CD4-positive, alpha-beta memory T cell (primary cell): Measurements from ENCODE around the gene NKD1. TPM values are rescaled to one million over a fixed set of nuclear protein-coding genes. Genes with fewer than 3 reads are reported as not detected.

ENCODE experiments used
- CTCF ChIA-PET: fragments of 350-600 bp; sonication (Branson Sonifier 250); formaldehyde crosslinking; loops from one replicate; lab custom pipeline; 2021; ENCODE audit warnings: inconsistent platforms; ENCODE audit not compliant: partially characterized antibody; lab: Charles Lee
- POLR2A ChIA-PET: fragments of 350-600 bp; sonication (Branson Sonifier 250); formaldehyde crosslinking; loops from one replicate; lab custom pipeline; 2021; ENCODE audit not compliant: partially characterized antibody; lab: Charles Lee
- DNase-seq, 5 donors: peaks; one replicate each; pipeline versions ENCODE4 v3.0.0 to v3.0.0-alpha.2; 2020 to 2022; ENCODE audit warnings: mixed read lengths in 1 of 5
- H3K27ac ChIP-seq: one replicate; pipeline ENCODE4 v1.7.0; 2013; ENCODE audit warnings: low read depth, low read length
- H3K27me3 ChIP-seq: 2 replicates; pipeline ENCODE4 v1.7.0; 2013; ENCODE audit warnings: mild to moderate bottlenecking, low read length, moderate library complexity; ENCODE audit not compliant: insufficient read depth
- H3K36me3 ChIP-seq: 2 replicates; pipeline ENCODE4 v1.7.0; 2013; ENCODE audit warnings: mild to moderate bottlenecking, low read length, moderate library complexity; ENCODE audit not compliant: insufficient read depth
- H3K4me1 ChIP-seq: 2 replicates; pipeline ENCODE4 v1.7.0; 2013; ENCODE audit warnings: mild to moderate bottlenecking, low read length, moderate library complexity; ENCODE audit not compliant: insufficient read depth
- H3K4me3 ChIP-seq, 2 donors: one replicate each; pipeline ENCODE4 v1.7.0; 2013; ENCODE audit warnings: low read length in 2 of 2, mild to moderate bottlenecking in 1 of 2
- H3K9me3 ChIP-seq, 2 donors: one replicate each; pipeline ENCODE4 v1.7.0; 2013; ENCODE audit warnings: low read length in 2 of 2, control low read depth in 1 of 2; ENCODE audit not compliant: control insufficient read depth in 1 of 2
- H3K27ac Mint-ChIP-seq, 7 donors: one replicate each; pipeline ENCODE4 v1.8.0; 2020 to 2021; ENCODE audit warnings: mixed read lengths in 7 of 7, mild to moderate bottlenecking in 6 of 7, inconsistent platforms in 3 of 7, moderate library complexity in 3 of 7
- H3K27me3 Mint-ChIP-seq, 2 donors: one replicate each; pipeline ENCODE4 v1.8.0; 2020 to 2021; ENCODE audit warnings: mixed read lengths in 2 of 2
- H3K36me3 Mint-ChIP-seq, 2 donors: one replicate each; pipeline ENCODE4 v1.8.0; 2020 to 2021; ENCODE audit warnings: mixed read lengths in 2 of 2, inconsistent platforms in 1 of 2, mild to moderate bottlenecking in 1 of 2
- H3K4me1 Mint-ChIP-seq, 4 donors: one replicate each; pipeline ENCODE4 v1.8.0; 2020 to 2021; ENCODE audit warnings: mixed read lengths in 4 of 4, mild to moderate bottlenecking in 1 of 4
- H3K4me3 Mint-ChIP-seq, 8 donors: one replicate each; pipeline ENCODE4 v1.8.0; 2020 to 2021; ENCODE audit warnings: mixed read lengths in 8 of 8, mild to moderate bottlenecking in 7 of 8, moderate library complexity in 6 of 8, inconsistent platforms in 3 of 8
- H3K9me3 Mint-ChIP-seq, 8 donors: one replicate each; pipeline ENCODE4 v1.8.0; 2020 to 2021; ENCODE audit warnings: mixed read lengths in 8 of 8, mild to moderate bottlenecking in 5 of 8, inconsistent platforms in 3 of 8, moderate library complexity in 1 of 8
- intact Hi-C: fragments of 100-400 bp; cut with micrococcal nuclease; formaldehyde crosslinking; loops from one replicate; pipeline ENCODE4 v1.15.1; 2023
- polyA plus RNA-seq, 2 donors: library from polyadenylated mRNA; unstranded; fragments of 300-500 nt; fragmentation: Illumina TruSeq; gene quantifications; one replicate each; pipeline ENCODE4 v1.2.3, GENCODE V29; 2021
- total RNA-seq, 2 experiments: library from RNA; stranded (reverse); gene quantifications; one replicate each; pipeline ENCODE4 v1.2.3, GENCODE V29; 2021

The NKD1 gene
- total and polyA plus RNA-seq, 4 experiments from 2014 or later, result 0.48 to 4.6 (median 3.8) TPM; not detected in 1

GRCh38 chr16:50550866-50551641, 2.9 kb downstream of the NKD1 start:
- CTCF ChIA-PET, result interaction anchor here (1.7 kb wide), 1 partner anchor 255 kb away, joined by 6 read pairs; no protein-coding TSS in a partner anchor
- H3K4me3 Mint-ChIP-seq, result peak overlapping the region in 1 of 8 donors; percentile 43
- H3K4me1 Mint-ChIP-seq, result peaks cover 12 to 39% (median 23%) of the 10 kb centered on the region in 4 donors
- peaks cover 0 to 3% (median 0%) of the 10 kb centered on the region in 8 donors for H3K9me3 Mint-ChIP-seq
- Histone ChIP-seq H3K27ac (no peak overlapping the region), H3K4me1 (peaks cover 27% of the 10 kb centered on the region), H3K36me3 (no peaks in the 10 kb centered on the region), H3K4me3 (no peak overlapping the region), H3K27me3 (no peaks in the 10 kb centered on the region), H3K9me3 (no peaks in the 10 kb centered on the region)
- peak overlapping the region in 2 of 7 donors; percentile 24 to 80 for H3K27ac Mint-ChIP-seq
- H3K27me3 Mint-ChIP-seq, result no peaks in the 10 kb centered on the region
- no peak for DNase-seq
- POLR2A ChIA-PET, result interaction anchor here (0.8 kb wide), 2 partner anchors 39 to 43 kb away, joined by 3 read pairs; no protein-coding TSS in a partner anchor
- H3K36me3 Mint-ChIP-seq, result peaks cover 6 to 12% of the 10 kb centered on the region in 2 donors
- intact Hi-C loops, result no loop called here

GRCh38 chr16:50552476-50553101, 4.4 kb downstream of the NKD1 start:
- Histone ChIP-seq H3K4me1 (peaks cover 13% of the 10 kb centered on the region), H3K9me3 (no peaks in the 10 kb centered on the region), H3K36me3 (no peaks in the 10 kb centered on the region), H3K27ac (no peak overlapping the region), H3K4me3 (no peak overlapping the region), H3K27me3 (no peaks in the 10 kb centered on the region)
- Mint-ChIP-seq H3K27ac (no peak overlapping the region), H3K9me3 (peaks cover 0 to 3% (median 0%) of the 10 kb centered on the region in 8 donors), H3K27me3 (no peaks in the 10 kb centered on the region), H3K4me3 (no peak overlapping the region), H3K4me1 (peaks cover 6 to 23% (median 16%) of the 10 kb centered on the region in 4 donors), H3K36me3 (peaks cover 13 to 18% of the 10 kb centered on the region in 2 donors)
- no peak for DNase-seq
- intact Hi-C loops, result no loop called here
- ChIA-PET CTCF (interaction anchor here (0.8 kb wide), 1 partner anchor 114 kb away, joined by 3 read pairs; no protein-coding TSS in a partner anchor), POLR2A (no interaction called here)

GRCh38 chr16:50553182-50553710, 5.0 kb downstream of the NKD1 start:
- ChIA-PET POLR2A (no interaction called here), CTCF (no interaction called here)
- Histone ChIP-seq H3K9me3 (no peaks in the 10 kb centered on the region), H3K4me3 (no peak overlapping the region), H3K4me1 (peaks cover 13% of the 10 kb centered on the region), H3K27ac (no peak overlapping the region), H3K27me3 (no peaks in the 10 kb centered on the region), H3K36me3 (no peaks in the 10 kb centered on the region)
- intact Hi-C loops, result no loop called here
- Mint-ChIP-seq H3K27me3 (no peaks in the 10 kb centered on the region), H3K36me3 (peaks cover 14 to 21% of the 10 kb centered on the region in 2 donors), H3K4me1 (peaks cover 6 to 21% (median 17%) of the 10 kb centered on the region in 4 donors), H3K9me3 (peaks cover 0 to 3% (median 0%) of the 10 kb centered on the region in 8 donors), H3K27ac (peak overlapping the region in 2 of 7 donors; percentile 18 to 62), H3K4me3 (no peak overlapping the region)
- no peak for DNase-seq

- Histone ChIP-seq H3K36me3 (no peaks in the 10 kb centered on the region), H3K4me3 (no peak overlapping the region), H3K27me3 (no peaks in the 10 kb centered on the region), H3K4me1 (peaks cover 11% of the 10 kb centered on the region), H3K27ac (no peak overlapping the region), H3K9me3 (no peaks in the 10 kb centered on the region)
- Mint-ChIP-seq H3K4me1 (peaks cover 6 to 21% (median 17%) of the 10 kb centered on the region in 4 donors), H3K36me3 (peaks cover 16 to 24% of the 10 kb centered on the region in 2 donors), H3K27me3 (no peaks in the 10 kb centered on the region), H3K4me3 (no peak overlapping the region), H3K27ac (peak overlapping the region in 2 of 7 donors; percentile 18 to 62), H3K9me3 (peaks cover 0 to 3% (median 0%) of the 10 kb centered on the region in 8 donors)
- no peak for DNase-seq
- ChIA-PET CTCF (interaction anchor here (1.7 kb wide), 1 partner anchor 253 kb away, joined by 3 read pairs; no protein-coding TSS in a partner anchor), POLR2A (interaction anchor here (1.4 kb wide), 1 partner anchor 111 kb away, joined by 3 read pairs; no protein-coding TSS in a partner anchor)
- intact Hi-C loops, result no loop called here
These were observed 5.7 kb downstream of the NKD1 start for GRCh38 chr16:50553731-50554360.

- Histone ChIP-seq H3K27me3 (no peaks in the 10 kb centered on the region), H3K4me3 (no peak overlapping the region), H3K27ac (no peak overlapping the region), H3K4me1 (no peaks in the 10 kb centered on the region), H3K36me3 (no peaks in the 10 kb centered on the region), H3K9me3 (no peaks in the 10 kb centered on the region)
- H3K36me3 Mint-ChIP-seq, result peaks cover 24 to 33% of the 10 kb centered on the region in 2 donors
- H3K27me3 Mint-ChIP-seq, result no peaks in the 10 kb centered on the region
- no peak overlapping the region for H3K27ac Mint-ChIP-seq
- CTCF ChIA-PET, result interaction anchor here (1.0 to 1.7 kb wide), 2 partner anchors 108 to 251 kb away, joined by 3 read pairs; no protein-coding TSS in a partner anchor
- H3K4me3 Mint-ChIP-seq, result no peak overlapping the region
- intact Hi-C loops, result no loop called here
- POLR2A ChIA-PET, result no interaction called here
- H3K4me1 Mint-ChIP-seq, result peaks cover 3 to 9% (median 6%) of the 10 kb centered on the region in 4 donors
- peaks cover 0 to 3% (median 0%) of the 10 kb centered on the region in 8 donors for H3K9me3 Mint-ChIP-seq
- no peak for DNase-seq
These were observed 7.2 kb downstream of the NKD1 start for GRCh38 chr16:50555269-50555875.

GRCh38 chr16:50555952-50556673, 7.9 kb downstream of the NKD1 start:
- ChIA-PET POLR2A (no interaction called here), CTCF (interaction anchor here (1.0 kb wide), 1 partner anchor 107 kb away, joined by 3 read pairs; no protein-coding TSS in a partner anchor)
- H3K27me3 ChIP-seq, result no peaks in the 10 kb centered on the region
- Mint-ChIP-seq H3K9me3 (peaks cover 0 to 3% (median under 1%) of the 10 kb centered on the region in 8 donors), H3K4me1 (peaks cover 0 to 7% (median 3%) of the 10 kb centered on the region in 4 donors), H3K27me3 (no peaks in the 10 kb centered on the region), H3K36me3 (peaks cover 26 to 38% of the 10 kb centered on the region in 2 donors), H3K4me3 (no peak overlapping the region), H3K27ac (peak overlapping the region in 1 of 7 donors; percentile 50)
- H3K27ac ChIP-seq, result no peak overlapping the region
- no peaks in the 10 kb centered on the region for H3K36me3 ChIP-seq
- no peak overlapping the region for H3K4me3 ChIP-seq
- H3K9me3 ChIP-seq, result peaks cover 0 to 2% of the 10 kb centered on the region in 2 donors
- DNase-seq, result no peak
- intact Hi-C loops, result no loop called here
- H3K4me1 ChIP-seq, result no peaks in the 10 kb centered on the region
